GM21737 (cell line): ENCODE results near the gene PRKN.

Experiments
- ATAC-seq: cut with Tn5 transposase; IDR thresholded peaks from one replicate; pipeline ENCODE4 v1.9.1; 2021; ENCODE audit warnings: mild to moderate bottlenecking, moderate library complexity; ENCODE audit not compliant: unreplicated experiment

PRKN gene

GRCh38 chr6:162078667-162079066 is 648.9 kb downstream of the PRKN start:
- no peak for ATAC-seq

- ATAC-seq, result no peak
These were observed 649.4 kb downstream of the PRKN start for GRCh38 chr6:162078126-162078525.

- ATAC-seq, result no peak
These were observed 650.8 kb downstream of the PRKN start for GRCh38 chr6:162076816-162077215.

GRCh38 chr6:162074641-162075275 is 652.8 kb downstream of the PRKN start:
- no peak for ATAC-seq

GRCh38 chr6:162070639-162071038 is 656.9 kb downstream of the PRKN start:
- no peak for ATAC-seq

- ATAC-seq, result no peak
These were observed 657.6 kb downstream of the PRKN start for GRCh38 chr6:162069995-162070394.

- ATAC-seq, result no peak
These were observed 659.2 kb downstream of the PRKN start for GRCh38 chr6:162068340-162068739.

GRCh38 chr6:162063666-162064065 is 663.9 kb downstream of the PRKN start:
- no peak for ATAC-seq

- ATAC-seq, result no peak
These were observed 669.2 kb downstream of the PRKN start for GRCh38 chr6:162058281-162058875.

- no peak for ATAC-seq
These were observed 670.8 kb downstream of the PRKN start for GRCh38 chr6:162056745-162057144.

GRCh38 chr6:162056061-162056460 is 671.5 kb downstream of the PRKN start:
- no peak for ATAC-seq

GRCh38 chr6:162055365-162055764 is 672.2 kb downstream of the PRKN start:
- ATAC-seq, result no peak

- ATAC-seq, result no peak
These were observed 674.5 kb downstream of the PRKN start for GRCh38 chr6:162053084-162053483.

- no peak for ATAC-seq
These were observed 677.0 kb downstream of the PRKN start for GRCh38 chr6:162050579-162050978.

GRCh38 chr6:162046324-162046723 is 681.2 kb downstream of the PRKN start:
- no peak for ATAC-seq

- no peak for ATAC-seq
These were observed 694.9 kb downstream of the PRKN start for GRCh38 chr6:162032620-162033019.

- ATAC-seq, result no peak
These were observed 697.5 kb downstream of the PRKN start for GRCh38 chr6:162029873-162030576.

GRCh38 chr6:162026843-162027242 is 700.7 kb downstream of the PRKN start:
- ATAC-seq, result no peak

- no peak for ATAC-seq
These were observed 701.5 kb downstream of the PRKN start for GRCh38 chr6:162026031-162026430.

- no peak for ATAC-seq
These were observed 708.2 kb downstream of the PRKN start for GRCh38 chr6:162019349-162019748.

- no peak for ATAC-seq
These were observed 710.0 kb downstream of the PRKN start for GRCh38 chr6:162017536-162017935.

GRCh38 chr6:162014069-162014811 is 713.3 kb downstream of the PRKN start:
- no peak for ATAC-seq
